Measurements from ENCODE around the gene CDK2AP2. TPM values are rescaled to one million over a fixed set of nuclear protein-coding genes. Genes with fewer than 3 reads are reported as not detected.
A peak's percentile ranks its signal among the peaks of the same experiment; 100 is the strongest.

CDK2AP2 gene
- total and polyA plus RNA-seq, 2 experiments from 2014 or later: 48.6 to 120 TPM

GRCh38 chr11:67482827-67483798, 24.8 kb downstream of the CDK2AP2 start, which contains the start of gene AIP:
TSS of gene AIP (plus strand) at chr11:67483026. CDS start at chr11:67483159, 133 bp downstream.
- DNase-seq (ENCODE audit: low spot score): peak; percentile 99

More at GRCh38 chr11:67482827-67483798, 24.8 kb downstream of the CDK2AP2 start, which contains the start of gene AIP:
- Mint-ChIP-seq H3K27ac (peak within 1 kb of the TSS; percentile 86), H3K27me3 (ENCODE audit: insufficient read depth, low read depth, poor library complexity) (peaks cover 22% of the 10 kb centered on the region), H3K4me1 (peaks cover 23% of the 10 kb centered on the region), H3K36me3 (ENCODE audit: low read depth) (peaks cover 10% of the 10 kb centered on the region; the same call in 1 of the 3 replicates), H3K9me3 (peaks cover 5% of the 10 kb centered on the region; the same call in 2 of the 3 replicates), H3K4me3 (peak within 1 kb of the TSS; percentile 84)
- H3K79me2 ChIP-seq (replicated peaks; ENCODE audit: insufficient read depth): no peaks in the 10 kb centered on the region
- peak within 1 kb of the TSS; percentile 52 for H3K4me3 ChIP-seq
- TF ChIP-seq STAT1 (IDR thresholded peaks at IDR 0.05; ENCODE audit: unreplicated experiment) (no peak), EZH2phosphoT487 (IDR thresholded peaks at IDR 0.05; ENCODE audit: unreplicated experiment) (no peak), ZNF331 (CRISPR knock-in tag; IDR thresholded peaks at IDR 0.05; ENCODE audit: low read depth) (no peak), ZNF114 (CRISPR knock-in tag; IDR thresholded peaks at IDR 0.05) (no peak), POLR2AphosphoS5 (IDR thresholded peaks at IDR 0.05; ENCODE audit: low read depth) (peak; percentile 61), ETS1 (IDR thresholded peaks at IDR 0.05) (0 out of 2 replicates have a peak, but pooled peaks have one; percentile 25), CREB1 (CRISPR knock-in tag; IDR thresholded peaks at IDR 0.05; ENCODE audit: low read depth) (peak; percentile 46; the same call in 1 of the 2 replicates), CTCF (conservative IDR thresholded peaks at IDR 0.05; ENCODE audit: low read depth in 2 of 2) (no peak), ZNF462 (CRISPR knock-in tag; IDR thresholded peaks at IDR 0.05) (no peak), EZH2 (IDR thresholded peaks at IDR 0.05; ENCODE audit: low read depth, unreplicated experiment) (no peak)
- H3K9me2 ChIP-seq (ENCODE audit: insufficient read depth): no peaks in the 10 kb centered on the region
- peaks cover 8% of the 10 kb centered on the region for H3K27me3 ChIP-seq (ENCODE audit: insufficient read depth)
- no peak within 1 kb of the TSS for H3K27ac ChIP-seq (ENCODE audit: low read depth)
- peak within 1 kb of the TSS; percentile 67 for H2AFZ ChIP-seq
- H3F3A ChIP-seq (replicated peaks; ENCODE audit: low read depth): no peaks in the 10 kb centered on the region
- H3K4me2 ChIP-seq: peak within 1 kb of the TSS; percentile 78
- peak; percentile 94 for ATAC-seq
- no peaks in the 10 kb centered on the region for H4K20me1 ChIP-seq (replicated peaks; ENCODE audit: insufficient read depth)
- H3K4me1 ChIP-seq (ENCODE audit: insufficient read depth): no peaks in the 10 kb centered on the region; the same call in 1 of the 2 replicates
- H3K36me3 ChIP-seq (ENCODE audit: insufficient read depth): no peaks in the 10 kb centered on the region

Data from GM23338 (cell line).